ENCODE data around the gene GLP1R. TPM values are rescaled to one million over a fixed set of nuclear protein-coding genes. Genes with fewer than 3 reads are reported as not detected.

Gene GLP1R
- total and polyA plus RNA-seq, 2 of the 13 experiments (the other 11 are each of a cell fraction or from before 2014, with no cell fraction given), result not detected

DNA sequence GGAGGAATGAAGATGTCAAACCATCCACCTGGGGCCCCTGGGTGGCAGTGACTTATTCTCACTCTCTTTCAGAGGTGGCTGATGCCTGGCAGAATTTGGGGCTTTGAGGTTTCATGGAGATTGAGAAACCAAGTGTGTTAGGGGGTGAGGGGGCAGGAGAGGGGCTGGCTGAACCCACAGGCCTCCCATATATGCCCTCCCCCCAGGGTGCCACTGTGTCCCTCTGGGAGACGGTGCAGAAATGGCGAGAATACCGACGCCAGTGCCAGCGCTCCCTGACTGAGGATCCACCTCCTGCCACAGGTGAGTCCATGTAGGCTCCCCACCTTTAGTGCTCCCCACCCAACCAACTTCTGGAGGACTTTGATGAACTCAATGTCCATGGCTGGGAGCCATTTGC, 7.6 kb downstream of the GLP1R start:
- no peak for ATAC-seq
- WGBS (ENCODE audit: low lambda C conversion rate), result 47% methylated on average over 4 of the region's 5 CpGs
- ChIA-PET CTCF (ENCODE audit: low intra/inter-chr PET ratio, low total read pairs) (no interaction called here), POLR2A (no interaction called here)
- H3K36me3 ChIP-seq (replicated peaks in 1 of 2; ENCODE audit: control insufficient read depth in 1 of 2, insufficient read depth in 2 of 2, low read length in 2 of 2), result no peaks in the 10 kb centered on the region
- no peak overlapping the region for H3K27ac ChIP-seq (ENCODE audit: extremely low read length, insufficient read depth, low read length)
- no peaks in the 10 kb centered on the region for H4K20me1 ChIP-seq (ENCODE audit: insufficient read depth, low read length)
- in situ Hi-C loops (cut with HindIII; ENCODE audit: extremely low pct_ligation_motif_present, low pct_unique_long_range_greater_than_20kb) (no loop called here), intact Hi-C loops (cut with micrococcal nuclease; ENCODE audit: unreplicated experiment) (no loop called here)
- no peaks in the 10 kb centered on the region for H3K79me2 ChIP-seq (ENCODE audit: insufficient read depth, low read length)
- no peaks in the 10 kb centered on the region for H3K9me3 ChIP-seq (ENCODE audit: low read length)
- no peaks in the 10 kb centered on the region for H3K4me1 ChIP-seq (ENCODE audit: insufficient read depth, low read length)
- no peak overlapping the region for H3K9ac ChIP-seq (ENCODE audit: insufficient read depth, low read depth, low read length)
- peaks cover 0 to 35% of the 10 kb centered on the region in 2 experiments; a peak in 3 of 5 replicates for H3K27me3 ChIP-seq (ENCODE audit: control insufficient read depth in 1 of 2, insufficient read depth in 2 of 2, low read length in 2 of 2)
- no peak for DNase-seq (ENCODE audit: low spot score)
- H3K4me2 ChIP-seq (ENCODE audit: low read depth, low read length), result no peak overlapping the region
- no TSS peak for BruUV-seq (replicated peaks)
- H3K4me3 ChIP-seq (replicated peaks in 1 of 3; ENCODE audit: insufficient read depth in 1 of 3, low read depth in 2 of 3, low read length in 3 of 3), result no peak overlapping the region
- FAIRE-seq, result no peak
- no peak overlapping the region for H2AFZ ChIP-seq (ENCODE audit: low read length)
- no peak for TF ChIP-seq CBX2 (IDR thresholded peaks at IDR 0.05; ENCODE audit: low read depth, low read length)
- TF ChIP-seq CBX2 (CRISPR knock-in tag; IDR thresholded peaks at IDR 0.05; ENCODE audit: low read depth), result no peak
- no peak for TF ChIP-seq ELF1 (CRISPR knock-in tag; IDR thresholded peaks at IDR 0.05)
- no peak for TF ChIP-seq ZMYM2 (CRISPR knock-in tag; IDR thresholded peaks at IDR 0.05)
- TF ChIP-seq ZNF431 (CRISPR knock-in tag; IDR thresholded peaks at IDR 0.05; ENCODE audit: borderline replicate concordance, low read depth), result no peak
- no peak for TF ChIP-seq FOXJ3 (CRISPR knock-in tag; IDR thresholded peaks at IDR 0.05; ENCODE audit: borderline replicate concordance)
- TF ChIP-seq ZBTB7B (CRISPR knock-in tag; IDR thresholded peaks at IDR 0.05), result no peak
- no peak for TF ChIP-seq KAT2B (IDR thresholded peaks at IDR 0.05; ENCODE audit: borderline replicate concordance, low read depth, low read length)
- TF ChIP-seq, protein P1, sequence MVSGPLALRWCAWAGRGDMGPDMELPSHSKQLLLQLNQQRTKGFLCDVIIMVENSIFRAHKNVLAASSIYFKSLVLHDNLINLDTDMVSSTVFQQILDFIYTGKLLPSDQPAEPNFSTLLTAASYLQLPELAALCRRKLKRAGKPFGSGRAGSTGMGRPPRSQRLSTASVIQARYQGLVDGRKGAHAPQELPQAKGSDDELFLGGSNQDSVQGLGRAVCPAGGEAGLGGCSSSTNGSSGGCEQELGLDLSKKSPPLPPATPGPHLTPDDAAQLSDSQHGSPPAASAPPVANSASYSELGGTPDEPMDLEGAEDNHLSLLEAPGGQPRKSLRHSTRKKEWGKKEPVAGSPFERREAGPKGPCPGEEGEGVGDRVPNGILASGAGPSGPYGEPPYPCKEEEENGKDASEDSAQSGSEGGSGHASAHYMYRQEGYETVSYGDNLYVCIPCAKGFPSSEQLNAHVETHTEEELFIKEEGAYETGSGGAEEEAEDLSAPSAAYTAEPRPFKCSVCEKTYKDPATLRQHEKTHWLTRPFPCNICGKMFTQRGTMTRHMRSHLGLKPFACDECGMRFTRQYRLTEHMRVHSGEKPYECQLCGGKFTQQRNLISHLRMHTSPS (CRISPR knock-in tag; IDR thresholded peaks at IDR 0.05; ENCODE audit: low read depth), result no peak
- TF ChIP-seq NFATC3 (CRISPR knock-in tag; IDR thresholded peaks at IDR 0.05), result no peak
- TF ChIP-seq, protein P2, sequence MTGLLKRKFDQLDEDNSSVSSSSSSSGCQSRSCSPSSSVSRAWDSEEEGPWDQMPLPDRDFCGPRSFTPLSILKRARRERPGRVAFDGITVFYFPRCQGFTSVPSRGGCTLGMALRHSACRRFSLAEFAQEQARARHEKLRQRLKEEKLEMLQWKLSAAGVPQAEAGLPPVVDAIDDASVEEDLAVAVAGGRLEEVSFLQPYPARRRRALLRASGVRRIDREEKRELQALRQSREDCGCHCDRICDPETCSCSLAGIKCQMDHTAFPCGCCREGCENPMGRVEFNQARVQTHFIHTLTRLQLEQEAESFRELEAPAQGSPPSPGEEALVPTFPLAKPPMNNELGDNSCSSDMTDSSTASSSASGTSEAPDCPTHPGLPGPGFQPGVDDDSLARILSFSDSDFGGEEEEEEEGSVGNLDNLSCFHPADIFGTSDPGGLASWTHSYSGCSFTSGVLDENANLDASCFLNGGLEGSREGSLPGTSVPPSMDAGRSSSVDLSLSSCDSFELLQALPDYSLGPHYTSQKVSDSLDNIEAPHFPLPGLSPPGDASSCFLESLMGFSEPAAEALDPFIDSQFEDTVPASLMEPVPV (CRISPR knock-in tag; IDR thresholded peaks at IDR 0.05), result no peak
- no peak for TF ChIP-seq ZSCAN9 (CRISPR knock-in tag; IDR thresholded peaks at IDR 0.05; ENCODE audit: borderline replicate concordance)
- no peak for TF ChIP-seq ZNF20 (CRISPR knock-in tag; IDR thresholded peaks at IDR 0.05)
- TF ChIP-seq MAF1 (CRISPR knock-in tag; IDR thresholded peaks at IDR 0.05; ENCODE audit: borderline replicate concordance), result no peak
- TF ChIP-seq, protein P3, sequence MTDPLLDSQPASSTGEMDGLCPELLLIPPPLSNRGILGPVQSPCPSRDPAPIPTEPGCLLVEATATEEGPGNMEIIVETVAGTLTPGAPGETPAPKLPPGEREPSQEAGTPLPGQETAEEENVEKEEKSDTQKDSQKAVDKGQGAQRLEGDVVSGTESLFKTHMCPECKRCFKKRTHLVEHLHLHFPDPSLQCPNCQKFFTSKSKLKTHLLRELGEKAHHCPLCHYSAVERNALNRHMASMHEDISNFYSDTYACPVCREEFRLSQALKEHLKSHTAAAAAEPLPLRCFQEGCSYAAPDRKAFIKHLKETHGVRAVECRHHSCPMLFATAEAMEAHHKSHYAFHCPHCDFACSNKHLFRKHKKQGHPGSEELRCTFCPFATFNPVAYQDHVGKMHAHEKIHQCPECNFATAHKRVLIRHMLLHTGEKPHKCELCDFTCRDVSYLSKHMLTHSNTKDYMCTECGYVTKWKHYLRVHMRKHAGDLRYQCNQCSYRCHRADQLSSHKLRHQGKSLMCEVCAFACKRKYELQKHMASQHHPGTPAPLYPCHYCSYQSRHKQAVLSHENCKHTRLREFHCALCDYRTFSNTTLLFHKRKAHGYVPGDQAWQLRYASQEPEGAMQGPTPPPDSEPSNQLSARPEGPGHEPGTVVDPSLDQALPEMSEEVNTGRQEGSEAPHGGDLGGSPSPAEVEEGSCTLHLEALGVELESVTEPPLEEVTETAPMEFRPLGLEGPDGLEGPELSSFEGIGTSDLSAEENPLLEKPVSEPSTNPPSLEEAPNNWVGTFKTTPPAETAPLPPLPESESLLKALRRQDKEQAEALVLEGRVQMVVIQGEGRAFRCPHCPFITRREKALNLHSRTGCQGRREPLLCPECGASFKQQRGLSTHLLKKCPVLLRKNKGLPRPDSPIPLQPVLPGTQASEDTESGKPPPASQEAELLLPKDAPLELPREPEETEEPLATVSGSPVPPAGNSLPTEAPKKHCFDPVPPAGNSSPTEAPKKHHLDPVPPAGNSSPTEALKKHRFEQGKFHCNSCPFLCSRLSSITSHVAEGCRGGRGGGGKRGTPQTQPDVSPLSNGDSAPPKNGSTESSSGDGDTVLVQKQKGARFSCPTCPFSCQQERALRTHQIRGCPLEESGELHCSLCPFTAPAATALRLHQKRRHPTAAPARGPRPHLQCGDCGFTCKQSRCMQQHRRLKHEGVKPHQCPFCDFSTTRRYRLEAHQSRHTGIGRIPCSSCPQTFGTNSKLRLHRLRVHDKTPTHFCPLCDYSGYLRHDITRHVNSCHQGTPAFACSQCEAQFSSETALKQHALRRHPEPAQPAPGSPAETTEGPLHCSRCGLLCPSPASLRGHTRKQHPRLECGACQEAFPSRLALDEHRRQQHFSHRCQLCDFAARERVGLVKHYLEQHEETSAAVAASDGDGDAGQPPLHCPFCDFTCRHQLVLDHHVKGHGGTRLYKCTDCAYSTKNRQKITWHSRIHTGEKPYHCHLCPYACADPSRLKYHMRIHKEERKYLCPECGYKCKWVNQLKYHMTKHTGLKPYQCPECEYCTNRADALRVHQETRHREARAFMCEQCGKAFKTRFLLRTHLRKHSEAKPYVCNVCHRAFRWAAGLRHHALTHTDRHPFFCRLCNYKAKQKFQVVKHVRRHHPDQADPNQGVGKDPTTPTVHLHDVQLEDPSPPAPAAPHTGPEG (CRISPR knock-in tag; IDR thresholded peaks at IDR 0.05), result no peak
- no peak for TF ChIP-seq SP5 (CRISPR knock-in tag; IDR thresholded peaks at IDR 0.05; ENCODE audit: borderline replicate concordance, low read depth)
- no peak for TF ChIP-seq ZNF616 (CRISPR knock-in tag; IDR thresholded peaks at IDR 0.05; ENCODE audit: low read depth)
